NCI-H460 (cell line): ENCODE results near the gene RAVER2. TPM values are rescaled to one million over a fixed set of nuclear protein-coding genes. Genes with fewer than 3 reads are reported as not detected.
"Not testable (repeated sequence)": the region's sequence is repeated elsewhere in the genome, so short reads cannot be mapped to it uniquely, and the experiment has no call there.

Source experiments
- DNase-seq: peaks from one replicate; pipeline ENCODE4 v3.0.0-alpha.2; 2016; ENCODE audit warnings: low read depth; ENCODE audit errors: extremely low read depth
- total RNA-seq: library from RNA; depleted of rRNA; stranded (reverse); fragments of >200 nt; shearing (Covaris generic); gene quantifications from 2 replicates; pipeline ENCODE4 v1.2.3, GENCODE V29; 2014

The RAVER2 gene
- total RNA-seq, 1 experiment from 2014 or later: 13.2 TPM

GRCh38 chr1:64745986-64746940, 1.4 kb downstream of the RAVER2 start:
- no peak for DNase-seq

DNA sequence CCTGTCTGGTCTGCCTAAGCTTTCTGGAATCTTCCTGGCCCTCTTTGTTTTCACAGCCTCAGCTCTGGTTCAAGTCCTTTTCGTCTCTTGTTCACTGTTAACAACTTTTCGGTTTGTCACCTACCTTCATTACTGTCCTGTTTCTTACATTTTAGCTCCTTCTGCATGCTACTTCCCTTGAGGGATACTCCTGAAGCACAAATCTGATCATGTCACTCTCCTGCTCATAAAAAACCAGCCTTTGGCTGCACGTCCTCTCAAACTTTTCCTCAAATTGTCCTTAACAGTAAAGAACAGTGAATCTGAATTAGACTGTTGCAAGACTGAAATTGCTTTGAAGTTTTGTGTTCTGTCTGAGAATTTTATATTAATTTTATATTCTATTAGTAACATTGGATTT, 3.3 kb downstream of the RAVER2 start:
- DNase-seq: no peak

- no peak for DNase-seq
Measured at GRCh38 chr1:64748706-64749105, 3.8 kb downstream of the RAVER2 start.

- DNase-seq: no peak
Measured at GRCh38 chr1:64750092-64750491, 5.2 kb downstream of the RAVER2 start.

GRCh38 chr1:64750875-64751274, 6.0 kb downstream of the RAVER2 start:
- DNase-seq: no peak

DNA sequence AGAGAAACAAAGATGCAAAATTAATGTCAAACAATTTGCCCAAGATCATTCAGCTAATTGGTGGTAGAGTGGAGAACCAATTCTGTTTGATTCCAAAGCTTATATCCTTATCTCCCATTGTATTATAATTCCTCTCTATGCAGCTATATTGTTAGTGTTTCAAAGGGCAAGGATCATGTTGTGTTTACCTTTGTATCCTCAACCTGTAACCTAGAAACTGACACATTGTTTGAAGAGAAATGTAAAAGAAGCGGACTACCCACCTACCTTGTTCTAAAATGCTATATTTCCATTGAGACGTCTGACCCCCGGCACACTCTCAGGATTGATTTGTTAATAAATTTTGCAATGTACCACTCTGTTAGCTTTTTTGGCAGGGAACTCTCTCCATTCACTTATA, 9.3 kb downstream of the RAVER2 start:
- DNase-seq: no peak

GRCh38 chr1:64755361-64755760, 10.5 kb downstream of the RAVER2 start:
- no peak for DNase-seq

DNA sequence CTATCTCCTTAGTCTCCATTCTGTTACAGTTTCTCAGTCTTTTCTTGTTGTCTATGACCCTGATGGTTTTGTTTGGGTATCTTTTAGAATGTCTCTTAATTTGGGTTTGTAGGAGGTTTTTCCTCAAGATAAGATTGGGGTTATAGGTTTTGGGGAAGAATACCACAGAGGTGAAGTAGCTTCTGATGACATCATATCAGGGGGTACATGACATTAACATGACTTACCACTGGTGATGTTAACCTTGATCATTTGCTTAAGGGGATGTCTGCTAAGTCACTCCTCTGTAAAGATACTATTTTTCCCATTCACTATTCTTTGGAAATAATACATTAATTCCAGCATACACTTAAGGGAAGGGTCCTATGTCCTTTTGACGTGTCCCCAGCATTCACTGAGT, 11.9 kb downstream of the RAVER2 start:
- no peak for DNase-seq

GRCh38 chr1:64757213-64757612, 12.3 kb downstream of the RAVER2 start:
- no peak for DNase-seq

DNA sequence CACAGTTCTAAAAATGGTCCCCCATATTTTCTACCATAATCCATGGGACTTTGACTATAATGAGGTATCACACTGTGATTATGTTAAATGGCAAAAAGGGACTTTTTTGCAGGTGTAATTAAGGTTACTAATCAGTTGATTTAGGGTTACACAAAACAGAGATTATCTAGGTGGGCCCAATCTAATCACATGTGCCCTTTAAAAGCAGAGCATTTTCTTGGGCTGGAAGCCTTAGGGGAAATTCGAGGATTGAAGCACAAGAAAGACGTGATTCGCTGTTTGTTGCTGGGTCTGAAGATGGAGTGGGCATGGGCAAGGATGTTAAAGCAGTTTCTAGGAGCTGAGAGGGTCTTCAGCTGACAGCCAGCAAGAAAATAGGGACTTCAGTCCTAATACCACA, 13.4 kb downstream of the RAVER2 start:
- no peak for DNase-seq

DNA sequence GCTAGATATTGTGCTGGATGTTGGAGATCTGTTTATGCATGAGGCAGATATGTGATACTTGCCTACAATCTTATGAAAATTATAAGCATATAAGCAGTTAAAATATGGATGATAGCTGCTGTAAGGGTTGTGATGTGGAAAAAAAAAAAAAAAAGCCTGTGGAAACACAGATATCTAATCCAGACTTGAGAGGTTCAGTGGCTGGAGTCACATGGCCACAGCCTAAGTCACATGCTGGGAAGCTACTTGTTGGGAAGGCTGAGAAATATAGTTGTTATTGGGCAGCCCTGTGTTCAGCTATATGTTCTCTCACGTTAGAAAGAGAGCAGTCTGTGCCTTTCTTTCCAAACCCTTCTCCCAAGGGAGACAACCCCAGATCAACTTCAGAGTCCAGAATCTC, 15.1 kb downstream of the RAVER2 start:
- DNase-seq: no peak

DNA sequence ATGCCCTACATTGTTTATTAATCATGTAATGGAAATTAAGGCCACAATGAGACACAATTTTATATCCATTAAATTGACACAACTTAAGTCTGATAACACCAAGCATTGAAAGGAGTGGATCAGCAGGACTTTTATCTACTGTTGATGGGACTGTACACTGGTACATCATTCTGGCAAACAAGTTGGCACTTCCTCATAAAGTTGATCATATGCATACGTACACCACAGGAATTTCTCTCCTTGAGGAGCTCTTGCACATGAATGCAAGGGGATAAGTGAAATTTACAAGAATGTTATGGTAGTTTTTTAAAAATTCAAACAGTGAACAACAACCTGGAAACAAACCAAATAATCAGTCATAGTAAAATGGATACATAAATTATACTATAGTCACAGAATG, 20.1 kb downstream of the RAVER2 start:
- no peak for DNase-seq

DNA sequence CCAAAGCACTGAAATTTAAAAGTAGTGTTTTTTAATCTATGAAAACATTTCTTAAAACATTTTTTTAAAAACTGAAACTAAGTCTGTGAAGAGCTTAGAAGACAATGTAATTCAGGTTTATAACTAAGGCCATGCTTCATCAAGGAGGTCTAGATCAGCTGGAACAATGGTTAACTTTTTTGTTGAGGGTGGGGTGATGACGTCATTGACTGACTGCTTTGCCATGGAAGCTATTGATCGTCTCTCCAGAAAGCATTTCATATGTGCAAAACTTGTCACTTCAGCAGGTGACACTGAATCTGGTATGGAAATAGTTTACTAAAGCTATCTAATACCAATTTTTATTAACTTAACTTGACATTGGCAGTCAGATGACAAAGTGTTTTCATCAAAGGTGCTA, 21.0 kb downstream of the RAVER2 start:
- no peak for DNase-seq

DNA sequence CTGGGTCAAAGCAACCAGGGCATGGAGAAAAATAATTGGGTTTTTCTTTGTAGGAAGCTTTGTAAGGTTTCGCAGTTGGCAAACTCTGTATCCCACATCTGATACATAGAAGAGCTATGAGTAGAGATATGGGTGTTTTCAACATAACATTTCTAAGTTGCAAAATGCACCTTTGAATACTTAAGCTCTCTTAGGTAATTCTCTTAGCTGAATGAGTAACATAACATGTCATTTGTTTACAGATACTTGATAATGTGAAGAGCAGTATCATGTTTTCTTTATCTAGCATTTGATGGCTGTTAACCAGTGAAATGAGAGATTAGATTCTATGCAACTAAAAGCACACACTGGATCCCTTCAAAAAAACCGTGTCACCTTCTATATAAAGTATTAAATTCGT, 21.6 kb downstream of the RAVER2 start:
- no peak for DNase-seq

DNA sequence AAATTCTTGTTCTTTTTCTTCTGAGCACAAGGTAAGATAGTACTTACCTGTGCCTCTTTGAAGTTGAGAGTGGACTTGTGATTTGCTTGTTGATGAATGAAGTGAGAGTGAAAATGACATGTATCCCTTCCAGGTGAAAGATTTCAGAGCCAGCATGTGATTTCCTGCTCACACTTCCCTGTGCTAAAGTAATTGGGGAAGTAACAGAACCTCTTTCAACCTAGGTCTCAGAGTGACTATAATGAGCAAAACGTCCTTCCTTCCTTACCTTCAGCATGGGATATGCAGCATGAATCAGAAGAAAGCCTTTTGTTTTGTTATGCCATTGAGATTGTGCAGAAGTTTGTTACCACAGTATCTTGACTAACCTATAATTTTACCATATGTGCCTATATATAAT, 24.6 kb downstream of the RAVER2 start:
- no peak for DNase-seq

GRCh38 chr1:64769971-64770370, 25.1 kb downstream of the RAVER2 start:
- DNase-seq: no peak

GRCh38 chr1:64773306-64773705, 28.4 kb downstream of the RAVER2 start:
- not testable (repeated sequence) for DNase-seq

DNA sequence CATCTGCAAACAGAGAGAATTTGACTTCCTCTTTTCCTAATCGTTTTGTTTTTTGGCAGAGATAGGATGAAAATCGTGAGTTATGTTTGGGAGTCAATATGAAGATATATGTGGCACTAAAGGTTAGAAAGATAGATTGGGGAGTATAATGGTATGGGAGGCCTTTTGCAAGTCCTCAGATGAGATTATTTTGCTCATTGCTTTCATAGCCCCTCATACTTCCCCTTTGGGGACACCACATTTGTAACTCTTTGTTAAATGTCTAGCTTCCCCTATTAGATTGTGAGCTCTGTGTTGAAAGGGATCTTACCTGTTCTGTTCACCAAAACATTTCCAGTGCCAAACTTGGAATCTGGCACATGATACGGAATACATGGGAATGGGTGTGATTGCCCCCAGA, 30.2 kb downstream of the RAVER2 start:
- no peak for DNase-seq

DNA sequence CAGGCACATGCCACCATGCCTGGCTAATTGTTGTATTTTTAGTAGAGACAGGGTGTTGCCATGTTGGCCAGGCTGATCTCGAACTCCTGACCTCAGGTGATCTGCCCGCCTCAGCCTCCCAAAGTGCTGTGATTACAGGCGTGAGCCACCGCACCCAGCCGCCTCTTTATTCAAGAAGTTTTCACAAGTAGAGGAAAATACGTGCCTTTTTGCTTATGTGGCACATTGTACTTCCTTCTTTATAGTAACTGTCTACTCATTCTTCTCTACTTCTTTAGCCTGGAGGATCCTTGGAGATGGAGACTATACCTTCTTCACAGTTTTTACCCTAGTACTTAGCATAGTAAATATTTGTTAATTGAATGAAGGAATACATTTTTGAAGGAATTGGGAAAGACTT, 37.2 kb downstream of the RAVER2 start:
- DNase-seq: not testable (repeated sequence)

DNA sequence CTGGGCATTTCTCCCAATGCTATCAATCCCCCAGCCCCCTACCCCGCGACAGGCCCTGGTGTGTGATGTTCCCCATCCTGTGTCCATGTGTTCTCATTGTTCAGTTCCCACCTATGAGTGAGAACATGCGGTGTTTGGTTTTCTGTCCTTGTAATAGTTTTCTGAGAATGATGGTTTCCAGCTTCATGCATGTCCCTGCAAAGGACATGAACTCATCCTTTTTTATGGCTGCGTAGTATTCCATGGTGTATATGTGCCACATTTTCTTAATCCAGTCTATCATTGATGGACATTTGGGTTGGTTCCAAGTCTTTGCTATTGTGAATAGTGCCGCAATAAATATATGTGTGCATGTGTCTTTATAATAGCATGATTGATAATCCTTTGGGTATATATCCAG, 38.0 kb downstream of the RAVER2 start:
- not testable (repeated sequence) for DNase-seq

- DNase-seq: no peak
Measured at GRCh38 chr1:64790832-64791487, 46.1 kb downstream of the RAVER2 start.

DNA sequence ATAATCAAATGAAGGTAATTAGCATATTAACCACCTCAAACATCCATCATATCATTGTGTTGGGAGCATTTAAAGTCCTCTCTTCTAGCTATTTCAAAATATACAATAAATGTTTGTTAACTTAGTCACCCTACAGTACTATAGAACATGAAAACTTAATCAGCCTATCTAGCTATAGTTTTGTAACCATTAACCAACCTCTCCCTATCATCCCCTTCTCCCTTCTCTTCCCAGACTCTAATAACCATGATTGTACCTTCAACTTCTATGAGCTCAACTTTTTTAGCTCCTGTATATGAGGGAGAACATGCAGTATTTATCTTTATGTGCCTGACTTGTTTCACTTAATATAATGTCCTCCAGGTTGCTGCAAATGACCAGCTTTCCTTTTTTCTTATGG, 54.0 kb downstream of the RAVER2 start:
- no peak for DNase-seq
